Nephron (organoid): ENCODE data around the gene MRAS.

Experiments
- H3K27ac Mint-ChIP-seq, 3 experiments: 2 replicates each; pipeline ENCODE4 v1.8.0; 2020; ENCODE audit warnings: mixed read lengths in 3 of 3, mild to moderate bottlenecking in 2 of 3, moderate library complexity in 1 of 3
- H3K27me3 Mint-ChIP-seq: 2 replicates; pipeline ENCODE4 v1.8.0; 2021; ENCODE audit warnings: low read depth, mild to moderate bottlenecking, moderate library complexity, mixed read lengths
- H3K36me3 Mint-ChIP-seq: 2 replicates; pipeline ENCODE4 v1.8.0; 2020; ENCODE audit warnings: low read depth, mixed read lengths
- H3K4me1 Mint-ChIP-seq: 2 replicates; pipeline ENCODE4 v1.8.0; 2020; ENCODE audit warnings: mixed read lengths
- H3K4me3 Mint-ChIP-seq, 3 experiments: 2 replicates each; pipeline ENCODE4 v1.8.0; 2020; ENCODE audit warnings: mild to moderate bottlenecking in 3 of 3, mixed read lengths in 3 of 3, moderate library complexity in 2 of 3
- H3K9me3 Mint-ChIP-seq: 2 replicates; pipeline ENCODE4 v1.8.0; 2020; ENCODE audit warnings: mixed read lengths
- TF ChIP-seq, protein P1 (sequence below), 3 experiments: fragments of 200-600 bp; sonication (generic); IDR thresholded peaks; one replicate each; pipeline ENCODE4 v1.5.0; 2021; ENCODE audit warnings: antibody characterized with exemption in 3 of 3; ENCODE audit not compliant: unreplicated experiment in 3 of 3

The MRAS gene

DNA sequence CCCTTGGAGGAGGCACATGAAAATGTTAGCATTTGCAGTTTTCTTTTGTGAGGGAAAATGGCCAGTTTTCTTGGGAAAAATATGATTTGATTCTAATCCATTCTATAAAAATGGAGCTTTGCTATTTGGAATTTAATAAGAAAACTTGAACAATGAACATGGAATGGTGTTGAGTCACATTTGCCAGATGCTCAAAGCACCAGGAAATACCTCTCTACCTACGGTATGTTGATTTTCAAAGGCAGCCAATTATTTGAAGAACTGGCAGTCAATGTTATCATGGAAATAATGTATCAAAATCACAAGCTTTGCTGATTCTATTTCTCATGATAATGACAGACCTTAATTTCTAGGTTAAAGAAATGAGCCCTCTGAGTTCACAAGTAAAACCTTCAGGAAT, 33.6 kb upstream of the MRAS start:
- Mint-ChIP-seq H3K4me3 (no peak overlapping the region), H3K27ac (no peak overlapping the region), H3K27me3 (peaks cover 10% of the 10 kb centered on the region), H3K9me3 (peaks cover 16% of the 10 kb centered on the region), H3K36me3 (no peaks in the 10 kb centered on the region), H3K4me1 (no peaks in the 10 kb centered on the region)
- TF ChIP-seq, protein P1, sequence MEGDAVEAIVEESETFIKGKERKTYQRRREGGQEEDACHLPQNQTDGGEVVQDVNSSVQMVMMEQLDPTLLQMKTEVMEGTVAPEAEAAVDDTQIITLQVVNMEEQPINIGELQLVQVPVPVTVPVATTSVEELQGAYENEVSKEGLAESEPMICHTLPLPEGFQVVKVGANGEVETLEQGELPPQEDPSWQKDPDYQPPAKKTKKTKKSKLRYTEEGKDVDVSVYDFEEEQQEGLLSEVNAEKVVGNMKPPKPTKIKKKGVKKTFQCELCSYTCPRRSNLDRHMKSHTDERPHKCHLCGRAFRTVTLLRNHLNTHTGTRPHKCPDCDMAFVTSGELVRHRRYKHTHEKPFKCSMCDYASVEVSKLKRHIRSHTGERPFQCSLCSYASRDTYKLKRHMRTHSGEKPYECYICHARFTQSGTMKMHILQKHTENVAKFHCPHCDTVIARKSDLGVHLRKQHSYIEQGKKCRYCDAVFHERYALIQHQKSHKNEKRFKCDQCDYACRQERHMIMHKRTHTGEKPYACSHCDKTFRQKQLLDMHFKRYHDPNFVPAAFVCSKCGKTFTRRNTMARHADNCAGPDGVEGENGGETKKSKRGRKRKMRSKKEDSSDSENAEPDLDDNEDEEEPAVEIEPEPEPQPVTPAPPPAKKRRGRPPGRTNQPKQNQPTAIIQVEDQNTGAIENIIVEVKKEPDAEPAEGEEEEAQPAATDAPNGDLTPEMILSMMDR (IDR thresholded peaks at IDR 0.05; ENCODE audit: unreplicated experiment in 3 of 3): no peak

DNA sequence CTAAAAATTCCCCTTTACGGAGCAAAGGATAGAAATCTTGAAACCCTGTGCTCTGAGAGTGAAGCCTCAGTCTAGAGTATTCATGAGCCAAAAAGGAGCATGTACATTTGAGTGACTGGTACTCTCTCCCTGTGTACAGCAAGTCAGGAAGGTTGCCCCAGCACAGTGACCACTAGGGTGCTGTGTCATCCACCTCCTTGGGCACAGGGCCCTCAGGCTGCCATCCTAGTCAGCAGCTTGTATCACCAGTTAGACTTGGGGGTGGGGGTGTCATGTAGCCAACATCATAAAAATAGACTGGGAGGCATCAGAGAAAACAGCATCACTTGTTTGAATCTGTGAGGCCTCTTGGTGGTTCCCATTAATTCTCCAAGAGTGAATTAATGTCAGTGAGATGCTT, 30.7 kb upstream of the MRAS start:
- Mint-ChIP-seq H3K36me3 (no peaks in the 10 kb centered on the region), H3K27me3 (peaks cover 3% of the 10 kb centered on the region), H3K4me1 (no peaks in the 10 kb centered on the region), H3K9me3 (no peaks in the 10 kb centered on the region), H3K4me3 (no peak overlapping the region), H3K27ac (no peak overlapping the region)
- TF ChIP-seq, protein P1 (IDR thresholded peaks at IDR 0.05; ENCODE audit: unreplicated experiment in 3 of 3): no peak

DNA sequence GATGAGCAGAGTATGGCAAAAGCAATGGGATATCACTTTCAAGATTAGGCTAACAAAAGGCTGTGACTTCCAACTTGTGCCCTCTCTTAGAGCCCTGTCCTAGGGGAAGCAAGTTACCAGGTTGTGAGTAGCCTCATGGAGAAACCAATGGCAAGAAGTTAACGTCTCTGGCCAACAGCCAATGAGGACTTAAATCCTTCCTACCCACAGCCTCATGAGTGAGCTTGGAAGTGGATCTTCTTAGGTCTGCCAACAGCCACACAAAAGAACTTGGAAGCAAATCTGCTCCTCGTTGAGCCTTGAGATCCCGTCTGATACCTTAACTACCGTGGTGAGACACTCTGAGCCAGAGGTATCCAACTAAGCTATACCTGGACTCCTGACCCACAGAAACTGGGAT, 24.4 kb upstream of the MRAS start:
- Mint-ChIP-seq H3K27ac (no peak overlapping the region), H3K36me3 (no peaks in the 10 kb centered on the region), H3K4me3 (no peak overlapping the region), H3K9me3 (no peaks in the 10 kb centered on the region), H3K27me3 (peaks cover 14% of the 10 kb centered on the region), H3K4me1 (peaks cover 13% of the 10 kb centered on the region)
- TF ChIP-seq, protein P1 (IDR thresholded peaks at IDR 0.05; ENCODE audit: unreplicated experiment in 3 of 3): no peak

DNA sequence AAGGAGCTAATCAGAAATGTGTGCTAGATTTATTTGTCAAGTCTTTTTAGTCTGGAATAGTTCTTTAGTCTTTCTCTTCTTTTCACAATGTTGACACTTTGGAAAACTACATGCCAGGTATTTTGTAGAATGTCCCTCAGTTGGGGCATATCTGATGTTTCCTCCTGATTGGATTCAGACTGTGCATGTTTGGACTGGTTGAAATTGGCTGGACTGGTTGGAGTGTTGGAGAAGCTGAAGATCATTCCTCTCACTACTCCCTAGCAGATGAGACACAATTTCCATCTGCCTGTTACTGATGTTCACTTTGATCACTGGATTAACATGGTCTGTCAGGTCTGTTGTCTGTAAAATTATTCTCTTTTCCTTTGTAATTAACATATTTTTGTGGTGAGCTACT, 22.4 kb upstream of the MRAS start:
- H3K9me3 Mint-ChIP-seq: no peaks in the 10 kb centered on the region
- no peaks in the 10 kb centered on the region for H3K36me3 Mint-ChIP-seq
- no peak overlapping the region for H3K4me3 Mint-ChIP-seq
- H3K4me1 Mint-ChIP-seq: peaks cover 23% of the 10 kb centered on the region
- TF ChIP-seq, protein P1 (IDR thresholded peaks at IDR 0.05; ENCODE audit: unreplicated experiment in 3 of 3): no peak
- peaks cover 18% of the 10 kb centered on the region for H3K27me3 Mint-ChIP-seq
- H3K27ac Mint-ChIP-seq: no peak overlapping the region

DNA sequence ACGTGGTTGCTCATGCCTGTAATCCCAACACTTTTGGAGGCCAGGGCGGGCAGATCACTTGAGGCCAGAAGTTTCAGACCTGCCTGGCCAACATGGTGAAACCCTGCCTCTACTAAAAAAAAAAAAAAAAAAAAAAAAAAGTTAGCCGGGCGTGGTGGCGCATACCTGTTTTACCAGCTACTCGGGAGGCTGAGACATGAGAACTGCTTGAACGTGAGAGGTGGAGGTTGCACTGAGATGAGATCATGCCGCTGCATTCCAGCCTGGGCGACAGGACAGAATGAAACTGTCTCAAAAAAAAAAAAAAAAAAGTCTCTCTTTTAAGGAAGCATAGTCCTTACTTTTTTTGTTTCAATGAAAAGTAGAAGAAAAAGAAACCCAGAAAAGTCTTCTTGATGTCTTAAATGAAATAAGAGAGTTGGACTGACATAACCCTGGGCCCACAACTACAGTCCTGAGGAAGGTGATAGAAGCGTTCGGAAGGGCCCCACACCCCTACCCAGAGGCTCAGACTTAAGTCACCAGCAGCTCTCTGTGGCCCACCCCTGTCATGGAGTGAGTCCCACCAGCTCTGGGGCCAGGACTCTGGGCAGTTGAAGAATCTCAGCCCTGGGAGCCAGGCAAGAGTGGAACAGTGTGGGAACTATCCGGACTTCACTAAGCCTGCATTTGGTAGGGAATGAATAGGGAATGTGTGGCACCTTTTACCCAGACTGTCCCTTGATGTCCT, 21.3 kb upstream of the MRAS start:
- peaks cover 15% of the 10 kb centered on the region for H3K27me3 Mint-ChIP-seq
- H3K9me3 Mint-ChIP-seq: no peaks in the 10 kb centered on the region
- H3K27ac Mint-ChIP-seq: no peak overlapping the region
- no peak overlapping the region for H3K4me3 Mint-ChIP-seq
- peaks cover 23% of the 10 kb centered on the region for H3K4me1 Mint-ChIP-seq
- TF ChIP-seq, protein P1 (IDR thresholded peaks at IDR 0.05; ENCODE audit: unreplicated experiment in 3 of 3): no peak
- no peaks in the 10 kb centered on the region for H3K36me3 Mint-ChIP-seq

DNA sequence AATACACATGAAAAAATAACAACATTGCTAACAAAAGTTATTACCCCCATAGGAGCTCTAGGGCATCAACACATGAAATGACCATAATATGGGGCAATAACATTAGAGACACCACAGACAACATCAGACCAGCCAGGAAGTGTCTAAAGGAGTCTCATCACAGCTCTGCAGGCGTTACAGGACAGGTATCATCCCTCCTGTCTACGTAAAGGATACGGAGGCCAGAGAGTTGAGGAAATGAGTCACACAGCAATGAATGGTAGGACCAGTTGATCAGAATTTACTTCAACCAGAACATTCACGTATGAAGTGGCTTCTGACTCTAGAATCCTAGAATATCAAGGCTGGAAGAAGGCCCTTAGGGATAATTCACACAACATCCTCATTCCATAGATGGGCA, 20.5 kb upstream of the MRAS start:
- H3K27me3 Mint-ChIP-seq: peaks cover 20% of the 10 kb centered on the region
- H3K27ac Mint-ChIP-seq: no peak overlapping the region
- peak overlapping the region; percentile 25 to 55 (median 50) for H3K4me3 Mint-ChIP-seq
- no peaks in the 10 kb centered on the region for H3K36me3 Mint-ChIP-seq
- no peaks in the 10 kb centered on the region for H3K9me3 Mint-ChIP-seq
- H3K4me1 Mint-ChIP-seq: peaks cover 30% of the 10 kb centered on the region
- TF ChIP-seq, protein P1 (IDR thresholded peaks at IDR 0.05; ENCODE audit: unreplicated experiment in 3 of 3): no peak
